Measurements from ENCODE around the gene AMER3.

DNA sequence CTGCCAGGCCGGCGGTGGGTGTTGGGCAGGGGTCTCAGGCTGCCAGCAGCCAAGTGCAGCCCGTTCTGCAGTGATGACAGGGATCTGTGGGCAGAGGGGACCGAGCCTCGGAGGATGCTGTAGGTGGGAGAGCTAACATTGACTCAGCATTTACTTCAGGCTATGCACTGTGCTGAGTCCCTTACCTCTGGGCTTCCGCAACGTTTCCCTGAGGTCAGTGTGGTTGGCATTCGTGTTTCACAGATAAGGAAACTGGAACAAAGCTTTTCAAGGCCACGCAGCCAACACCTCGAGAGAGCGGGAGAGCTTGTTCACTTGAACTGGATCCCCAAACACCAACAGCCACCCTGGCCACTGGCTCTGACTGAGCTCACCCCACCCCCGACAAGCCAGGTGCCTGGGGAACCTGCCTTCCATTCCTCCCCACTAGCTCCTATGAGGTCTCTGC lies 27.3 kb upstream of the AMER3 start:
- TF ChIP-seq, protein P1, sequence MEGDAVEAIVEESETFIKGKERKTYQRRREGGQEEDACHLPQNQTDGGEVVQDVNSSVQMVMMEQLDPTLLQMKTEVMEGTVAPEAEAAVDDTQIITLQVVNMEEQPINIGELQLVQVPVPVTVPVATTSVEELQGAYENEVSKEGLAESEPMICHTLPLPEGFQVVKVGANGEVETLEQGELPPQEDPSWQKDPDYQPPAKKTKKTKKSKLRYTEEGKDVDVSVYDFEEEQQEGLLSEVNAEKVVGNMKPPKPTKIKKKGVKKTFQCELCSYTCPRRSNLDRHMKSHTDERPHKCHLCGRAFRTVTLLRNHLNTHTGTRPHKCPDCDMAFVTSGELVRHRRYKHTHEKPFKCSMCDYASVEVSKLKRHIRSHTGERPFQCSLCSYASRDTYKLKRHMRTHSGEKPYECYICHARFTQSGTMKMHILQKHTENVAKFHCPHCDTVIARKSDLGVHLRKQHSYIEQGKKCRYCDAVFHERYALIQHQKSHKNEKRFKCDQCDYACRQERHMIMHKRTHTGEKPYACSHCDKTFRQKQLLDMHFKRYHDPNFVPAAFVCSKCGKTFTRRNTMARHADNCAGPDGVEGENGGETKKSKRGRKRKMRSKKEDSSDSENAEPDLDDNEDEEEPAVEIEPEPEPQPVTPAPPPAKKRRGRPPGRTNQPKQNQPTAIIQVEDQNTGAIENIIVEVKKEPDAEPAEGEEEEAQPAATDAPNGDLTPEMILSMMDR (conservative IDR thresholded peaks at IDR 0.05; ENCODE audit: low read depth in 2 of 2) = no peak
- no peak for TF ChIP-seq EZH2phosphoT487 (IDR thresholded peaks at IDR 0.05; ENCODE audit: unreplicated experiment)
- TF ChIP-seq, protein P2, sequence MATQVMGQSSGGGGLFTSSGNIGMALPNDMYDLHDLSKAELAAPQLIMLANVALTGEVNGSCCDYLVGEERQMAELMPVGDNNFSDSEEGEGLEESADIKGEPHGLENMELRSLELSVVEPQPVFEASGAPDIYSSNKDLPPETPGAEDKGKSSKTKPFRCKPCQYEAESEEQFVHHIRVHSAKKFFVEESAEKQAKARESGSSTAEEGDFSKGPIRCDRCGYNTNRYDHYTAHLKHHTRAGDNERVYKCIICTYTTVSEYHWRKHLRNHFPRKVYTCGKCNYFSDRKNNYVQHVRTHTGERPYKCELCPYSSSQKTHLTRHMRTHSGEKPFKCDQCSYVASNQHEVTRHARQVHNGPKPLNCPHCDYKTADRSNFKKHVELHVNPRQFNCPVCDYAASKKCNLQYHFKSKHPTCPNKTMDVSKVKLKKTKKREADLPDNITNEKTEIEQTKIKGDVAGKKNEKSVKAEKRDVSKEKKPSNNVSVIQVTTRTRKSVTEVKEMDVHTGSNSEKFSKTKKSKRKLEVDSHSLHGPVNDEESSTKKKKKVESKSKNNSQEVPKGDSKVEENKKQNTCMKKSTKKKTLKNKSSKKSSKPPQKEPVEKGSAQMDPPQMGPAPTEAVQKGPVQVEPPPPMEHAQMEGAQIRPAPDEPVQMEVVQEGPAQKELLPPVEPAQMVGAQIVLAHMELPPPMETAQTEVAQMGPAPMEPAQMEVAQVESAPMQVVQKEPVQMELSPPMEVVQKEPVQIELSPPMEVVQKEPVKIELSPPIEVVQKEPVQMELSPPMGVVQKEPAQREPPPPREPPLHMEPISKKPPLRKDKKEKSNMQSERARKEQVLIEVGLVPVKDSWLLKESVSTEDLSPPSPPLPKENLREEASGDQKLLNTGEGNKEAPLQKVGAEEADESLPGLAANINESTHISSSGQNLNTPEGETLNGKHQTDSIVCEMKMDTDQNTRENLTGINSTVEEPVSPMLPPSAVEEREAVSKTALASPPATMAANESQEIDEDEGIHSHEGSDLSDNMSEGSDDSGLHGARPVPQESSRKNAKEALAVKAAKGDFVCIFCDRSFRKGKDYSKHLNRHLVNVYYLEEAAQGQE (IDR thresholded peaks at IDR 0.05; ENCODE audit: unreplicated experiment) = no peak
- TF ChIP-seq EZH2 (IDR thresholded peaks at IDR 0.05; ENCODE audit: low read depth, unreplicated experiment) = no peak
- no peak for TF ChIP-seq POLR2AphosphoS5 (IDR thresholded peaks at IDR 0.05; ENCODE audit: low read depth)
- no peak for TF ChIP-seq JUNB (IDR thresholded peaks at IDR 0.05; ENCODE audit: unreplicated experiment)
- no peak for TF ChIP-seq CREB1 (CRISPR knock-in tag; IDR thresholded peaks at IDR 0.05; ENCODE audit: low read depth)
- TF ChIP-seq, protein P3, sequence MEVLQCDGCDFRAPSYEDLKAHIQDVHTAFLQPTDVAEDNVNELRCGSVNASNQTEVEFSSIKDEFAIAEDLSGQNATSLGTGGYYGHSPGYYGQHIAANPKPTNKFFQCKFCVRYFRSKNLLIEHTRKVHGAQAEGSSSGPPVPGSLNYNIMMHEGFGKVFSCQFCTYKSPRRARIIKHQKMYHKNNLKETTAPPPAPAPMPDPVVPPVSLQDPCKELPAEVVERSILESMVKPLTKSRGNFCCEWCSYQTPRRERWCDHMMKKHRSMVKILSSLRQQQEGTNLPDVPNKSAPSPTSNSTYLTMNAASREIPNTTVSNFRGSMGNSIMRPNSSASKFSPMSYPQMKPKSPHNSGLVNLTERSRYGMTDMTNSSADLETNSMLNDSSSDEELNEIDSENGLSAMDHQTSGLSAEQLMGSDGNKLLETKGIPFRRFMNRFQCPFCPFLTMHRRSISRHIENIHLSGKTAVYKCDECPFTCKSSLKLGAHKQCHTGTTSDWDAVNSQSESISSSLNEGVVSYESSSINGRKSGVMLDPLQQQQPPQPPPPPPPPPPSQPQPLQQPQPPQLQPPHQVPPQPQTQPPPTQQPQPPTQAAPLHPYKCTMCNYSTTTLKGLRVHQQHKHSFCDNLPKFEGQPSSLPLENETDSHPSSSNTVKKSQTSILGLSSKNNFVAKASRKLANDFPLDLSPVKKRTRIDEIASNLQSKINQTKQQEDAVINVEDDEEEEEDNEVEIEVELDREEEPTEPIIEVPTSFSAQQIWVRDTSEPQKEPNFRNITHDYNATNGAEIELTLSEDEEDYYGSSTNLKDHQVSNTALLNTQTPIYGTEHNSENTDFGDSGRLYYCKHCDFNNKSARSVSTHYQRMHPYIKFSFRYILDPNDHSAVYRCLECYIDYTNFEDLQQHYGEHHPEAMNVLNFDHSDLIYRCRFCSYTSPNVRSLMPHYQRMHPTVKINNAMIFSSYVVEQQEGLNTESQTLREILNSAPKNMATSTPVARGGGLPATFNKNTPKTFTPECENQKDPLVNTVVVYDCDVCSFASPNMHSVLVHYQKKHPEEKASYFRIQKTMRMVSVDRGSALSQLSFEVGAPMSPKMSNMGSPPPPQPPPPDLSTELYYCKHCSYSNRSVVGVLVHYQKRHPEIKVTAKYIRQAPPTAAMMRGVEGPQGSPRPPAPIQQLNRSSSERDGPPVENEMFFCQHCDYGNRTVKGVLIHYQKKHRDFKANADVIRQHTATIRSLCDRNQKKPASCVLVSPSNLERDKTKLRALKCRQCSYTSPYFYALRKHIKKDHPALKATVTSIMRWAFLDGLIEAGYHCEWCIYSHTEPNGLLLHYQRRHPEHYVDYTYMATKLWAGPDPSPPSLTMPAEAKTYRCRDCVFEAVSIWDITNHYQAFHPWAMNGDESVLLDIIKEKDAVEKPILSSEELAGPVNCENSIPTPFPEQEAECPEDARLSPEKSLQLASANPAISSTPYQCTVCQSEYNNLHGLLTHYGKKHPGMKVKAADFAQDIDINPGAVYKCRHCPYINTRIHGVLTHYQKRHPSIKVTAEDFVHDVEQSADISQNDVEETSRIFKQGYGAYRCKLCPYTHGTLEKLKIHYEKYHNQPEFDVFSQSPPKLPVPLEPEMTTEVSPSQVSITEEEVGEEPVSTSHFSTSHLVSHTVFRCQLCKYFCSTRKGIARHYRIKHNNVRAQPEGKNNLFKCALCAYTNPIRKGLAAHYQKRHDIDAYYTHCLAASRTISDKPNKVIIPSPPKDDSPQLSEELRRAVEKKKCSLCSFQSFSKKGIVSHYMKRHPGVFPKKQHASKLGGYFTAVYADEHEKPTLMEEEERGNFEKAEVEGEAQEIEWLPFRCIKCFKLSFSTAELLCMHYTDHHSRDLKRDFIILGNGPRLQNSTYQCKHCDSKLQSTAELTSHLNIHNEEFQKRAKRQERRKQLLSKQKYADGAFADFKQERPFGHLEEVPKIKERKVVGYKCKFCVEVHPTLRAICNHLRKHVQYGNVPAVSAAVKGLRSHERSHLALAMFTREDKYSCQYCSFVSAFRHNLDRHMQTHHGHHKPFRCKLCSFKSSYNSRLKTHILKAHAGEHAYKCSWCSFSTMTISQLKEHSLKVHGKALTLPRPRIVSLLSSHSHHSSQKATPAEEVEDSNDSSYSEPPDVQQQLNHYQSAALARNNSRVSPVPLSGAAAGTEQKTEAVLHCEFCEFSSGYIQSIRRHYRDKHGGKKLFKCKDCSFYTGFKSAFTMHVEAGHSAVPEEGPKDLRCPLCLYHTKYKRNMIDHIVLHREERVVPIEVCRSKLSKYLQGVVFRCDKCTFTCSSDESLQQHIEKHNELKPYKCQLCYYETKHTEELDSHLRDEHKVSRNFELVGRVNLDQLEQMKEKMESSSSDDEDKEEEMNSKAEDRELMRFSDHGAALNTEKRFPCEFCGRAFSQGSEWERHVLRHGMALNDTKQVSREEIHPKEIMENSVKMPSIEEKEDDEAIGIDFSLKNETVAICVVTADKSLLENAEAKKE (CRISPR knock-in tag; IDR thresholded peaks at IDR 0.05) = no peak
- TF ChIP-seq ZNF114 (CRISPR knock-in tag; IDR thresholded peaks at IDR 0.05) = no peak
